Measurements from ENCODE around the gene ABAT. TPM values are rescaled to one million over a fixed set of nuclear protein-coding genes. Genes with fewer than 3 reads are reported as not detected.

Gene ABAT
- total RNA-seq, 4 donors from 2014 or later, result 0.55 to 1.9 (median 0.92) TPM

DNA sequence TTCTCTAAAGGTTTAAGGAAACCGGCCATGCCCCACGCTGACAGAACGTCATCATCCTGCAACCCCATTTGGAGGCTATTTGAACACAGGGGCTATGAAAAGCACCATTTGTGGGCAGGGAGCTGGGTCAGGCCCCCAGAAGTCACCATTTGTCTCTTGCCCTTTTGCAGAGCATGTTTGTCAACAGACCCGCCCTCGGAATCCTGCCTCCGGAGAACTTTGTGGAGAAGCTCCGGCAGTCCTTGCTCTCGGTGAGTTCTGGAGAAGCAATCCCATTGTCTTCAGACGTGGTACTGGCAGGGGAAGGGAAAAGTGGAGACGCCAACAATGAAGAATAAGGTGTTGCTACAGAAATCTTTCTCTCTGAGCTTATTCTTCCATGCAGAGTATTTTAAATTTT is 89.5 kb downstream of the ABAT start:
- TF ChIP-seq POLR2A (IDR thresholded peaks at IDR 0.05), result no peak
- no peak for ATAC-seq
- no peak for DNase-seq
- Histone ChIP-seq H3K4me3 (no peak overlapping the region), H3K9me3 (no peaks in the 10 kb centered on the region), H3K27me3 (no peaks in the 10 kb centered on the region), H3K36me3 (peaks cover 0 to 3% of the 10 kb centered on the region in 2 donors), H3K27ac (no peak overlapping the region), H3K4me1 (no peaks in the 10 kb centered on the region)
- in situ Hi-C loops (cut with MboI; ENCODE audit: low sequenced_read_pairs in 4 of 4) (no loop called here), intact Hi-C loops (cut with DNase I; ENCODE audit: low total_unique reads) (no loop called here)

DNA sequence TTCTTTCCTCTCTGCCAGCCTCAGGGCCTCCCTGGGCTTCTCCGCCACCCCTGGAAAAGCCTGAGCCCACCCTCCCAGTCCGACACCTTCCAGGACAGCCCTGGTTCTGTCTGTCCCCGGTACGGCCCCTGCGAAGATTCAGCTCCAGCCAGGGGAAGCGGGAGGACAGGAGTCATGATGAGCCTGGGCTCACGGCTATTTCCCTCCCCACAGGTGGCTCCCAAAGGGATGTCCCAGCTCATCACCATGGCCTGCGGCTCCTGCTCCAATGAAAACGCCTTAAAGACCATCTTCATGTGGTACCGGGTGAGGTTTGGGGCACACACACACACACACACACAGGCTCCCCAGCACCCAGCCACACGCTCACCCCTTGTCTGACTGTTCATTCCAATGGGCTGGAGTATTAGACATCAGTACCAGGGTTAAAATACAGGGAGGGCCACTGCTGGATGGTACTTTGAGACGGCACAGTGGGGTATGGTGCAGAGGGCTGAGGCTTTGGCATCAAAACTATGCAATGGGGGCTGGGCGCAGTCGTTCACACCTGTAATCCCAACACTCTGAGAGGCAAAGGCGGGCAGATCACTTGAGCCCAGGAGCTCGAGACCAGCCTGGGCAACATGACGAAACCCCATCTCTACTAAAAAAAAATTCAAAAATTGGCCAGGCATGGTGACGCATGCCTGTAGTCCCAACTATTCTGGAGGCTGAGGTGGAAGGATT is 90.3 kb downstream of the ABAT start:
- no peaks in the 10 kb centered on the region for H3K9me3 ChIP-seq
- DNase-seq (no peak), ATAC-seq (no peak)
- peaks cover 0 to 4% of the 10 kb centered on the region in 2 donors for H3K36me3 ChIP-seq
- no peaks in the 10 kb centered on the region for H3K27me3 ChIP-seq
- H3K27ac ChIP-seq, result no peak overlapping the region
- no peaks in the 10 kb centered on the region for H3K4me1 ChIP-seq
- no peak overlapping the region for H3K4me3 ChIP-seq
- in situ Hi-C loops (cut with MboI; ENCODE audit: low sequenced_read_pairs in 4 of 4) (no loop called here), intact Hi-C loops (cut with DNase I; ENCODE audit: low total_unique reads) (no loop called here)
- no peak for TF ChIP-seq POLR2A (IDR thresholded peaks at IDR 0.05)
- TF ChIP-seq, protein P1, sequence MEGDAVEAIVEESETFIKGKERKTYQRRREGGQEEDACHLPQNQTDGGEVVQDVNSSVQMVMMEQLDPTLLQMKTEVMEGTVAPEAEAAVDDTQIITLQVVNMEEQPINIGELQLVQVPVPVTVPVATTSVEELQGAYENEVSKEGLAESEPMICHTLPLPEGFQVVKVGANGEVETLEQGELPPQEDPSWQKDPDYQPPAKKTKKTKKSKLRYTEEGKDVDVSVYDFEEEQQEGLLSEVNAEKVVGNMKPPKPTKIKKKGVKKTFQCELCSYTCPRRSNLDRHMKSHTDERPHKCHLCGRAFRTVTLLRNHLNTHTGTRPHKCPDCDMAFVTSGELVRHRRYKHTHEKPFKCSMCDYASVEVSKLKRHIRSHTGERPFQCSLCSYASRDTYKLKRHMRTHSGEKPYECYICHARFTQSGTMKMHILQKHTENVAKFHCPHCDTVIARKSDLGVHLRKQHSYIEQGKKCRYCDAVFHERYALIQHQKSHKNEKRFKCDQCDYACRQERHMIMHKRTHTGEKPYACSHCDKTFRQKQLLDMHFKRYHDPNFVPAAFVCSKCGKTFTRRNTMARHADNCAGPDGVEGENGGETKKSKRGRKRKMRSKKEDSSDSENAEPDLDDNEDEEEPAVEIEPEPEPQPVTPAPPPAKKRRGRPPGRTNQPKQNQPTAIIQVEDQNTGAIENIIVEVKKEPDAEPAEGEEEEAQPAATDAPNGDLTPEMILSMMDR (IDR thresholded peaks at IDR 0.05 in 4 of 5, conservative IDR thresholded peaks at IDR 0.05 in 1 of 5), result no peak

DNA sequence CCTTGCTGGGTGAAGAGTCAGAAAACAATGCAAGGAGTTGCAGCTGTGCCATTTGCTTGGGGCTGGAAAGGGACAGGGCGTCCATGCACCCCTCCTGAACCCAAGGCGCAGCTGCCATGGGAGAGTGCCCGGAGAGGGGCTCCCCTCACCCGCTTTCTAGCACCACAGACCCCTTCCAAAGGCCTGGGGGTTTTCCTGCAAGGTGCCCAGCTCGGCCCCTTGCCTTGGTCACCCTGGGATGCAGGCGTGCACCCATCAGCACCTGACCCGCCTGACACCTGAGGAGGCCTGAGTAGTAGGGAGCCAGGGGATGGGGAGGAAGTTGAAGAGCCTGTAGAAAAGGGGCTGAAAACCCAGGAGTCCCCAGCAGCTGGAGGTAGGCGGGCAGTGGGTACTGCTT is 92.8 kb downstream of the ABAT start:
- ATAC-seq (no peak), DNase-seq (no peak)
- in situ Hi-C loops (cut with MboI; ENCODE audit: low sequenced_read_pairs in 4 of 4), result no loop called here
- intact Hi-C loops (cut with DNase I; ENCODE audit: low total_unique reads), result no loop called here
- H3K36me3 ChIP-seq, result peaks cover 0 to 4% of the 10 kb centered on the region in 2 donors
- H3K4me1 ChIP-seq, result no peaks in the 10 kb centered on the region
- H3K27me3 ChIP-seq, result no peaks in the 10 kb centered on the region
- no peak overlapping the region for H3K4me3 ChIP-seq
- no peak for TF ChIP-seq POLR2A (IDR thresholded peaks at IDR 0.05)
- TF ChIP-seq, protein P1 (IDR thresholded peaks at IDR 0.05 in 4 of 5, conservative IDR thresholded peaks at IDR 0.05 in 1 of 5), result no peak
- H3K9me3 ChIP-seq, result no peaks in the 10 kb centered on the region
- no peak overlapping the region for H3K27ac ChIP-seq

DNA sequence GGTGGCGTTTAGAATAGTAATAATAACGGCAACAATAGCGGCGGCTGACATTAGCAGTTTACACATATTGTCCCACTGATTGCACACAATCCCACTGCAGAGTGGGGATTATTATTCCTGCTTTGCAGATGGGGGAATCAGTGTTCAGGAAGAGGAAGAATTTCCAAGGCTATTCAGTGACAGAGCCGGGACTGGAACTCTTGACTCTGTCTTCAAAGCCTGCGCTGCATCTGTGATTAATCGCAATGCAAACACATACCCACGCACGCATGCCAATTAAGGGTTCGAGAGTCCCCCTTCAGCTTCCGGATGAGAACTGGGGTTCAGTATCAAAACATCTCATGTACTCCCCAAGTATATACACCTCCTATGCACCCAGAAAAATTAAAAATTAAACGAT is 93.9 kb downstream of the ABAT start:
- DNase-seq, result no peak
- Histone ChIP-seq H3K4me1 (no peaks in the 10 kb centered on the region), H3K27me3 (no peaks in the 10 kb centered on the region), H3K36me3 (peaks cover 0 to 4% of the 10 kb centered on the region in 2 donors), H3K4me3 (no peak overlapping the region), H3K27ac (no peak overlapping the region), H3K9me3 (no peaks in the 10 kb centered on the region)
- no peak for ATAC-seq
- intact Hi-C loops (cut with DNase I; ENCODE audit: low total_unique reads) (no loop called here), in situ Hi-C loops (cut with MboI; ENCODE audit: low sequenced_read_pairs in 4 of 4) (no loop called here)
- TF ChIP-seq, protein P1 (IDR thresholded peaks at IDR 0.05 in 4 of 5, conservative IDR thresholded peaks at IDR 0.05 in 1 of 5), result no peak
- TF ChIP-seq POLR2A (IDR thresholded peaks at IDR 0.05), result no peak

DNA sequence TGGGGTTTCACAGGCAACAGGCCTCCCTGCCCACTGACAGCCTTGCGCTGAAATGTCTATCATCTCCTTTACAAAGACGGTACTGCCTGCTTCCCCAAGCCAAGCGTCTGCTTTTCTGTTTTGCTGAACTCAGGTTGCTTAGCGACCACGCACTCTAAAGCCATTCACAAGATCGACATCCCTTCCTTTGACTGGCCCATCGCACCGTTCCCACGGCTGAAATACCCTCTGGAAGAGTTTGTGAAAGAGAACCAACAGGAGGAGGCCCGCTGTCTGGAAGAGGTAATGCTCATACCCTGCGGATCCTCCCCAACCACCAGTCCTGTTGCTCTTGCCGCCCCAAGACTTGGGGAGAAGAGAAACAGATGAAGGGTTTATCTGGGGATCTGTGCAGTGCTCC is 94.3 kb downstream of the ABAT start:
- DNase-seq (no peak), ATAC-seq (no peak)
- in situ Hi-C loops (cut with MboI; ENCODE audit: low sequenced_read_pairs in 4 of 4), result no loop called here
- Histone ChIP-seq H3K4me3 (no peak overlapping the region), H3K27me3 (no peaks in the 10 kb centered on the region), H3K9me3 (no peaks in the 10 kb centered on the region), H3K36me3 (peaks cover 0 to 4% of the 10 kb centered on the region in 2 donors), H3K27ac (no peak overlapping the region), H3K4me1 (no peaks in the 10 kb centered on the region)
- TF ChIP-seq, protein P1 (IDR thresholded peaks at IDR 0.05 in 4 of 5, conservative IDR thresholded peaks at IDR 0.05 in 1 of 5), result no peak
- TF ChIP-seq POLR2A (IDR thresholded peaks at IDR 0.05), result no peak
- intact Hi-C loops (cut with DNase I; ENCODE audit: low total_unique reads), result no loop called here

Measured in gastrocnemius medialis (tissue), 4 donors.